Bronchial epithelial cell (primary cell): Measurements from ENCODE around the gene IL17C. TPM values are rescaled to one million over a fixed set of nuclear protein-coding genes. Genes with fewer than 3 reads are reported as not detected.

Experiments used
- DNase-seq: peaks from one replicate; pipeline ENCODE4 v3.0.0-alpha.2; 2010; ENCODE audit warnings: low read depth
- FAIRE-seq: peaks from 2 replicates; lab custom pipeline; 2011; peaks lifted over from hg19 to GRCh38; lab: Jason Lieb, UNC
- H3K27me3 ChIP-seq: 2 replicates; pipeline ENCODE4 v1.5.1; 2011; ENCODE audit warnings: low read length; ENCODE audit not compliant: control insufficient read depth, insufficient read depth
- H3K36me3 ChIP-seq: 2 replicates; pipeline ENCODE4 v1.5.1; 2011; ENCODE audit warnings: low read length; ENCODE audit not compliant: control insufficient read depth, insufficient read depth
- H3K4me3 ChIP-seq: 2 replicates; pipeline ENCODE4 v1.5.1; 2011; ENCODE audit warnings: mild to moderate bottlenecking, low read depth, low read length, control low read depth
- CTCF ChIP-seq: IDR thresholded peaks from 2 replicates; pipeline ENCODE4 v1.5.1; 2011; ENCODE audit warnings: mild to moderate bottlenecking, moderate library complexity, low read length, control low read depth, inconsistent platforms; ENCODE audit not compliant: insufficient read depth, severe bottlenecking
- total RNA-seq: library from RNA; depleted of rRNA; stranded (reverse); fragments of >200 nt; gene quantifications from 2 replicates; pipeline ENCODE4 v1.2.1, GENCODE V29; 2014

The IL17C gene, protein sequence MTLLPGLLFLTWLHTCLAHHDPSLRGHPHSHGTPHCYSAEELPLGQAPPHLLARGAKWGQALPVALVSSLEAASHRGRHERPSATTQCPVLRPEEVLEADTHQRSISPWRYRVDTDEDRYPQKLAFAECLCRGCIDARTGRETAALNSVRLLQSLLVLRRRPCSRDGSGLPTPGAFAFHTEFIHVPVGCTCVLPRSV
- total RNA-seq = under 0.01 TPM in 1 of 2 replicates, not detected in the other

- Histone ChIP-seq H3K4me3 (no peak within 1 kb of the TSS), H3K27me3 (peaks cover 26% of the 10 kb centered on the region), H3K36me3 (no peaks in the 10 kb centered on the region)
- no peak for TF ChIP-seq CTCF
- DNase-seq (no peak), FAIRE-seq (no peak)
Measured at GRCh38 chr16:88638323-88639230, at the start of gene IL17C. Gene IL17C, plus strand, starts transcription at chr16:88638572. Its CDS starts 70 bp downstream, at chr16:88638642.

- FAIRE-seq (no peak), DNase-seq (no peak)
- peaks cover 15% of the 10 kb centered on the region for H3K36me3 ChIP-seq
- TF ChIP-seq CTCF = no peak
- H3K27me3 ChIP-seq = no peaks in the 10 kb centered on the region
- H3K4me3 ChIP-seq = no peak overlapping the region
Measured at GRCh38 chr16:88588754-88589153, 49.6 kb upstream of the IL17C start.

- DNase-seq (no peak), FAIRE-seq (no peak)
- no peak for TF ChIP-seq CTCF
- Histone ChIP-seq H3K36me3 (peaks cover 16% of the 10 kb centered on the region), H3K27me3 (no peaks in the 10 kb centered on the region), H3K4me3 (no peak overlapping the region)
Measured at GRCh38 chr16:88589441-88589840, 48.9 kb upstream of the IL17C start.

DNA sequence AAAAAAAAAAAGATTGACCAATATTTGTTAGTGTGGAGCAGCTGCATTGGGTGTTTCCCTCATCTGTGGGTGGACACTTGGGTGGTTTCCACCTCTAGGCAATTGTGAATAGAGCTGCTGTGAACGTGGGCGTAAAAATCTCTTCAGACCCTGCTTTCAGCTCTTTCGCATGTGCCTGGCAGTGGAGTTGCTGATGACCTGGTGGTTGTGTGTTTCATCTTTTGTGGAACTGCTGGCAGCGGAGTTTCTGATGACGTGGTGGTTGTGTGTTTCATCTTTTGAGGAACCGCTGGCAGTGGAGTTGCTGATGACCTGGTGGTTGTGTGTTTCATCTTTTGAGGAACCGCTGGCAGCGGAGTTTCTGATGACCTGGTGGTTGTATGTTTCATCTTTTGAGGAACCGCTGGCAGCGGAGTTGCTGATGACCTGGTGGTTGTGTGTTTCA lies 46.8 kb upstream of the IL17C start:
- TF ChIP-seq CTCF = no peak
- no peak for FAIRE-seq

GRCh38 chr16:88593061-88593460 lies 45.3 kb upstream of the IL17C start:
- no peak for DNase-seq
- Histone ChIP-seq H3K27me3 (no peaks in the 10 kb centered on the region), H3K4me3 (no peak overlapping the region), H3K36me3 (peaks cover 11% of the 10 kb centered on the region)
- FAIRE-seq = no peak
- no peak for TF ChIP-seq CTCF

More for the DNA sequence above, 46.8 kb upstream of the IL17C start:
- no peak overlapping the region for H3K4me3 ChIP-seq
- no peaks in the 10 kb centered on the region for H3K27me3 ChIP-seq
- DNase-seq = no peak
- H3K36me3 ChIP-seq = peaks cover 13% of the 10 kb centered on the region
